Activated CD8-positive, alpha-beta memory T cell treated with anti-CD3 and anti-CD28 coated beads, Interleukin-2, amount 10 ng/mL, durations not matched to agents 7 days and 5 days (primary cell): ENCODE results near the gene ICAM2. TPM values are rescaled to one million over a fixed set of nuclear protein-coding genes. Genes with fewer than 3 reads are reported as not detected.
"Not testable (repeated sequence)": the region's sequence is repeated elsewhere in the genome, so short reads cannot be mapped to it uniquely, and the experiment has no call there.

Source experiments
- ATAC-seq: fragments of 150-1000 bp; cut with Tn5 transposase; one replicate; pipeline ENCODE4 v1.10.0; 2021; ENCODE audit warnings: moderate library complexity
- CTCF ChIA-PET: fragments of 350-600 bp; sonication (Branson Sonifier 250); formaldehyde crosslinking; loops from one replicate; lab custom pipeline; 2021; ENCODE audit warnings: antibody characterized with exemption; lab: Charles Lee
- DNase-seq: peaks from one replicate; pipeline ENCODE4 v3.0.0-alpha.2; 2020
- H3K27ac Mint-ChIP-seq: one replicate; pipeline ENCODE4 v1.8.0; 2021; ENCODE audit warnings: mild to moderate bottlenecking, mixed read lengths
- H3K27me3 Mint-ChIP-seq: one replicate; pipeline ENCODE4 v1.8.0; 2021; ENCODE audit warnings: mixed read lengths
- H3K36me3 Mint-ChIP-seq: one replicate; pipeline ENCODE4 v1.8.0; 2021; ENCODE audit warnings: mild to moderate bottlenecking, mixed read lengths
- H3K4me1 Mint-ChIP-seq: one replicate; pipeline ENCODE4 v1.8.0; 2021; ENCODE audit warnings: mixed read lengths
- H3K4me3 Mint-ChIP-seq: one replicate; pipeline ENCODE4 v1.8.0; 2021; ENCODE audit warnings: mild to moderate bottlenecking, moderate library complexity, mixed read lengths
- H3K9me3 Mint-ChIP-seq: one replicate; pipeline ENCODE4 v1.8.0; 2022; ENCODE audit warnings: low read depth, mixed read lengths
- total RNA-seq, 2 experiments: library from RNA; stranded (reverse); gene quantifications; one replicate each; pipeline ENCODE4 v1.2.3, GENCODE V29; 2021

Gene ICAM2
- total RNA-seq, 2 experiments from 2014 or later, result 39.0 to 40.6 TPM

GRCh38 chr17:64038331-64039105, 18.1 kb upstream of the ICAM2 start:
- no peaks in the 10 kb centered on the region for H3K4me1 Mint-ChIP-seq

DNA sequence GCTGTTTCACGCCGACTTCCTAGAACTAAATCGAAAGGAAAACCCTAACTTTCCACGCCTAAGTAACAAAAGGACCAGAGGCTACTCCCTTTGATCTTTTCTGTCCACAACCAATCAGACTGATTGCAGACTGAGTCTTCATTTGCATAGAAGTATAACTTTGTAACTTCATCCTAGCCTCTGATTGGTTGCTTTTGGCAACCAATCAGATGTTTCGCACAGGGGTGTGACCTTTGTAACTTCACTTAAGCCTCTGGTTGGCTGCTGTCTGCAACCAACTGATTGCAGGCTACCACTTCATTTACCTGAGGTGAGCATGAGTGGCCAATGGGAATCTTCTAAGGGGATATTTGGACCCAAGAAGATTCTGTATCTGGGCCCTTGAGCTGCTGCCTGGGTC, 17.4 kb upstream of the ICAM2 start:
- Mint-ChIP-seq H3K27me3 (no peaks in the 10 kb centered on the region), H3K27ac (no peak overlapping the region), H3K9me3 (no peaks in the 10 kb centered on the region), H3K4me3 (no peak overlapping the region), H3K36me3 (no peaks in the 10 kb centered on the region), H3K4me1 (no peaks in the 10 kb centered on the region)
- ATAC-seq, result no peak
- CTCF ChIA-PET, result interaction anchor here (0.6 to 2.8 kb wide), 6 partner anchors 9 to 96 kb away, joined by 3 to 17 read pairs (median 5); no protein-coding TSS in a partner anchor
- no peak for DNase-seq

More at GRCh38 chr17:64038331-64039105, 18.1 kb upstream of the ICAM2 start:
- DNase-seq (no peak), ATAC-seq (no peak)
- H3K27ac Mint-ChIP-seq, result no peak overlapping the region
- peaks cover 2% of the 10 kb centered on the region for H3K36me3 Mint-ChIP-seq
- H3K27me3 Mint-ChIP-seq, result no peaks in the 10 kb centered on the region
- CTCF ChIA-PET, result interaction anchor here (0.6 to 2.8 kb wide), 7 partner anchors 10 to 115 kb away, joined by 3 to 17 read pairs (median 4); no protein-coding TSS in a partner anchor
- H3K4me3 Mint-ChIP-seq, result no peak overlapping the region
- H3K9me3 Mint-ChIP-seq, result no peaks in the 10 kb centered on the region

DNA sequence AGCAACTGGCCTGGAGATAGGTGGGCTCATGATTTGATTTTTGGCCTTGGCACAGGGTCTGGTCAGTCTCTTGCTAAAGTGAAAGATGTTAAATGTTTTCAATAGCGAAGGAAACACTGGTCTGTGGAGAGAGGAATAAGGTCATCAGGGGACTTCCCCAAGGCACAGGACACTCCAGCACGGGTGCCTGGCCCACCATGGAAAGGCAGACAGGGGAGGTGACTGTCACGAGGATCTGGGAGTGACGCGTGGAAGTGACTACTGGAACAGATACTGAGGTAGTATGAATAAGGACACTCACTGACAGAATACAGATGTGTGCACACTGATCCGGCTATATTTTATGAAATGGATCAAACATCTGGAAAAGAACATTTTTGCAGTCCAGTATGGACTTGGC, 16.7 kb upstream of the ICAM2 start:
- Mint-ChIP-seq H3K27ac (no peak overlapping the region), H3K36me3 (no peaks in the 10 kb centered on the region), H3K27me3 (no peaks in the 10 kb centered on the region), H3K4me3 (no peak overlapping the region), H3K4me1 (no peaks in the 10 kb centered on the region), H3K9me3 (no peaks in the 10 kb centered on the region)
- DNase-seq (no peak), ATAC-seq (no peak)
- CTCF ChIA-PET, result interaction anchor here (2.8 kb wide), 1 partner anchor 8 kb away, joined by 17 read pairs; no protein-coding TSS in a partner anchor

- no peaks in the 10 kb centered on the region for H3K36me3 Mint-ChIP-seq
- DNase-seq, result no peak
- no peak overlapping the region for H3K4me3 Mint-ChIP-seq
- no peak overlapping the region for H3K27ac Mint-ChIP-seq
- CTCF ChIA-PET, result no interaction called here
- H3K27me3 Mint-ChIP-seq, result no peaks in the 10 kb centered on the region
- no peaks in the 10 kb centered on the region for H3K4me1 Mint-ChIP-seq
- H3K9me3 Mint-ChIP-seq, result no peaks in the 10 kb centered on the region
- no peak for ATAC-seq
Observed at GRCh38 chr17:64036198-64036922, 15.9 kb upstream of the ICAM2 start.

DNA sequence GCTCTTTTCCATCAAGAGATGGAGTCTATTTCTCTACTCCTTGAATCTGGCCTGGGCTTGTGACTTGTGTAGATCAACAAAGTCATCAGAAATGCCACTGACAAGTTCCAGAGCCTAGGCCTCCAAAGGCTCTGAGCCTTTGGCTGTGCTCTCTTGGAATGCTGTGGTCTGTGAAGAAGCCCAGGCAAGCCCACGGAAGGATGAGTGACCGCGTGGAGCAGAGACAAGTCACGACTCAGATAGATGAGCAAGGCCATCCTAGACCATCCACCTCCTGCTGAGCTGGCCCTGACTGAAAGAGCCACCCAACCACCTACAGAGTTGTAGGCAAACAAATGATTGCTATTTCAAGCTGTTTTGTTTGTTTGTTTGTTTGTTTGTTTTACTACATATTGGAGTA, 11.6 kb upstream of the ICAM2 start:
- Mint-ChIP-seq H3K27me3 (no peaks in the 10 kb centered on the region), H3K27ac (no peak overlapping the region), H3K4me3 (no peak overlapping the region), H3K4me1 (peaks cover 12% of the 10 kb centered on the region), H3K9me3 (no peaks in the 10 kb centered on the region), H3K36me3 (no peaks in the 10 kb centered on the region)
- ATAC-seq (no peak), DNase-seq (no peak)
- CTCF ChIA-PET, result interaction anchor here (1.1 to 10.4 kb wide), 2 partner anchors 20 to 96 kb away, joined by 3 to 488 read pairs; partner anchors contain the start of gene ERN1

- DNase-seq, result peak; percentile 85
- no peaks in the 10 kb centered on the region for H3K9me3 Mint-ChIP-seq
- no peaks in the 10 kb centered on the region for H3K36me3 Mint-ChIP-seq
- no peak for ATAC-seq
- no peaks in the 10 kb centered on the region for H3K27me3 Mint-ChIP-seq
- H3K27ac Mint-ChIP-seq, result no peak overlapping the region
- peaks cover 37% of the 10 kb centered on the region for H3K4me1 Mint-ChIP-seq
- H3K4me3 Mint-ChIP-seq, result no peak overlapping the region
- CTCF ChIA-PET, result interaction anchor here (0.7 to 10.4 kb wide), 56 partner anchors 9 to 462 kb away, joined by 3 to 488 read pairs (median 5); partner anchors contain the start of genes CD79B, CSHL1, ERN1 and GH1
Observed at GRCh38 chr17:64028874-64029464, 8.5 kb upstream of the ICAM2 start.

GRCh38 chr17:64025732-64026294, 5.4 kb upstream of the ICAM2 start:
- Mint-ChIP-seq H3K4me1 (peaks cover 60% of the 10 kb centered on the region), H3K9me3 (no peaks in the 10 kb centered on the region), H3K27me3 (no peaks in the 10 kb centered on the region), H3K4me3 (peak overlapping the region; percentile 65), H3K27ac (peak overlapping the region; percentile 92), H3K36me3 (no peaks in the 10 kb centered on the region)
- CTCF ChIA-PET, result interaction anchor here (0.5 to 10.4 kb wide), 56 partner anchors 9 to 265 kb away, joined by 3 to 488 read pairs (median 6); partner anchors contain the start of genes CD79B, CSHL1, ERN1 and GH1
- peak; percentile 87 for ATAC-seq
- peak; percentile 97 for DNase-seq

- Mint-ChIP-seq H3K4me3 (peak overlapping the region; percentile 65), H3K27me3 (no peaks in the 10 kb centered on the region), H3K4me1 (peaks cover 61% of the 10 kb centered on the region), H3K27ac (peak overlapping the region; percentile 92), H3K36me3 (no peaks in the 10 kb centered on the region), H3K9me3 (no peaks in the 10 kb centered on the region)
- peak; percentile 67 for DNase-seq
- CTCF ChIA-PET, result interaction anchor here (0.5 to 10.4 kb wide), 55 partner anchors 8 to 266 kb away, joined by 3 to 488 read pairs (median 6); partner anchors contain the start of genes CD79B, CSHL1, ERN1 and GH1
- ATAC-seq, result peak; percentile 16
Observed at GRCh38 chr17:64024781-64025731, 4.6 kb upstream of the ICAM2 start.

DNA sequence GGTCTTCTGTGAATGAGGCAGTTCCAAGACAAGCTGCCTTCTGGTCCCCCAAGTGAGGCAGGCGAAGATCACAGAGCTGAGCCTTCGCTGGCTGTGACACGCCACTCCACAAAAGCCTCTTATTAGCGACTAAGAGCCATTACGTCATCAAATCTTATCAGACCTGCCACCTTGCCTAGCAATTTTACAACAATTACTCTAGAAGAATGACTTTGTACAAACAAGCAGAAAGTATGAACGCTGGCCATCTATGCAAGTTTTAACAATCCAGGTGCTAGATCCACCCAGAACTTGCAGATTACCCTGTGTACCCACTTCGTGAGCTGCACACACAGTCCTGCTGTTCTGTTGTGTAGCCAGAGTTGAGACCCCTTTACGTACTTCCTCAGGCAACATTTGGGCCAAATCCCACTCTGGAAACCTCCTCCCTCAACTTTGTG, 3.8 kb upstream of the ICAM2 start:
- DNase-seq (no peak), ATAC-seq (no peak)
- Mint-ChIP-seq H3K36me3 (no peaks in the 10 kb centered on the region), H3K9me3 (no peaks in the 10 kb centered on the region), H3K27ac (peak overlapping the region; percentile 92), H3K4me1 (peaks cover 63% of the 10 kb centered on the region), H3K27me3 (no peaks in the 10 kb centered on the region), H3K4me3 (no peak overlapping the region)
- CTCF ChIA-PET, result interaction anchor here (0.9 to 10.4 kb wide), 21 partner anchors 12 to 135 kb away, joined by 3 to 488 read pairs (median 14); partner anchors contain the start of genes CD79B, CSHL1, ERN1 and GH1

GRCh38 chr17:64022611-64023063, 2.2 kb upstream of the ICAM2 start:
- CTCF ChIA-PET, result interaction anchor here (0.7 to 10.4 kb wide), 7 partner anchors 32 to 687 kb away, joined by 3 to 488 read pairs (median 4); partner anchors contain the start of gene ERN1
- ATAC-seq (no peak), DNase-seq (no peak)
- Mint-ChIP-seq H3K36me3 (no peaks in the 10 kb centered on the region), H3K27ac (peak overlapping the region; percentile 80), H3K9me3 (no peaks in the 10 kb centered on the region), H3K27me3 (no peaks in the 10 kb centered on the region), H3K4me1 (peaks cover 69% of the 10 kb centered on the region), H3K4me3 (no peak overlapping the region)

GRCh38 chr17:64019551-64019961, 877 bp downstream of the ICAM2 start:
- H3K36me3 Mint-ChIP-seq, H3K9me3 Mint-ChIP-seq, H3K27me3 Mint-ChIP-seq: not testable (repeated sequence)
- CTCF ChIA-PET, result interaction anchor here (0.7 to 4.5 kb wide), 17 partner anchors 9 to 176 kb away, joined by 3 to 30 read pairs (median 7); partner anchors contain the start of genes GH1 and PRR29
- Mint-ChIP-seq H3K27ac (peak overlapping the region; percentile 98), H3K4me3 (peak overlapping the region; percentile 92), H3K4me1 (peaks cover 71% of the 10 kb centered on the region)
- ATAC-seq (peak; percentile 7), DNase-seq (peak; percentile 50)
